GM19193 (cell line): ENCODE results near the gene CYTH3.

Experiments
- POLR2A ChIP-seq: IDR thresholded peaks from 4 replicates; pipeline ENCODE4 v1.6.1; 2011; ENCODE audit not compliant: insufficient read depth, insufficient read length; ENCODE audit errors: extremely low read depth

Gene CYTH3

GRCh38 chr7:6200971-6201370, 71.5 kb downstream of the CYTH3 start:
- TF ChIP-seq POLR2A: no peak

- no peak for TF ChIP-seq POLR2A
Observed at GRCh38 chr7:6198689-6199595, 73.5 kb downstream of the CYTH3 start.

GRCh38 chr7:6197801-6198551, 74.4 kb downstream of the CYTH3 start:
- no peak for TF ChIP-seq POLR2A

- no peak for TF ChIP-seq POLR2A
Observed at GRCh38 chr7:6193709-6194108, 78.7 kb downstream of the CYTH3 start.

- TF ChIP-seq POLR2A: no peak
Observed at GRCh38 chr7:6188389-6188788, 84.0 kb downstream of the CYTH3 start.

- TF ChIP-seq POLR2A: no peak
Observed at GRCh38 chr7:6186577-6186976, 85.8 kb downstream of the CYTH3 start.

- no peak for TF ChIP-seq POLR2A
Observed at GRCh38 chr7:6182993-6183392, 89.4 kb downstream of the CYTH3 start.

GRCh38 chr7:6181136-6181535, 91.3 kb downstream of the CYTH3 start:
- no peak for TF ChIP-seq POLR2A

GRCh38 chr7:6180344-6180725, 92.1 kb downstream of the CYTH3 start:
- TF ChIP-seq POLR2A: no peak

- TF ChIP-seq POLR2A: no peak
Observed at GRCh38 chr7:6179620-6180343, 92.6 kb downstream of the CYTH3 start.

GRCh38 chr7:6178298-6179029, 94.0 kb downstream of the CYTH3 start:
- TF ChIP-seq POLR2A: no peak

- no peak for TF ChIP-seq POLR2A
Observed at GRCh38 chr7:6175645-6176044, 96.8 kb downstream of the CYTH3 start.

GRCh38 chr7:6172910-6173295, 99.5 kb downstream of the CYTH3 start:
- no peak for TF ChIP-seq POLR2A

GRCh38 chr7:6172224-6172909, 100.1 kb downstream of the CYTH3 start:
- TF ChIP-seq POLR2A: no peak
